Spleen (tissue), 11 donors: Measurements from ENCODE around the gene CD180. TPM values are rescaled to one million over a fixed set of nuclear protein-coding genes. Genes with fewer than 3 reads are reported as not detected.

Experiments
- DNase-seq: peaks from one replicate; pipeline ENCODE4 v3.0.0-alpha.2; 2020
- H3K27ac ChIP-seq, 8 donors: fragments of 200-600 bp; sonication (generic) in 7 of 8; 1 replicate in 4 of 8; 2 replicates in 4 of 8; pipeline versions ENCODE4 v1.5.0 to v1.8.0; 2016 to 2021; ENCODE audit warnings: inconsistent platforms in 4 of 8, mild to moderate bottlenecking in 4 of 8, moderate library complexity in 1 of 8
- H3K27me3 ChIP-seq, 7 donors: fragments of 200-600 bp; sonication (generic) in 6 of 7; replicated peaks in 1 of 7; 1 replicate in 4 of 7; 2 replicates in 3 of 7; pipeline versions ENCODE4 v1.5.0 to v1.8.0; 2016 to 2021; ENCODE audit warnings: inconsistent platforms in 3 of 7, mild to moderate bottlenecking in 1 of 7
- H3K36me3 ChIP-seq, 6 donors: fragments of 200-600 bp; sonication (generic) in 5 of 6; 1 replicate in 4 of 6; 2 replicates in 2 of 6; pipeline versions ENCODE4 v1.5.0 to v1.8.0; 2016 to 2021; ENCODE audit warnings: inconsistent platforms in 2 of 6
- H3K4me1 ChIP-seq, 6 donors: fragments of 200-600 bp; sonication (generic) in 5 of 6; 1 replicate in 3 of 6; 2 replicates in 3 of 6; pipeline versions ENCODE4 v1.5.0 to v1.8.0; 2016 to 2021; ENCODE audit warnings: inconsistent platforms in 3 of 6
- H3K4me3 ChIP-seq, 8 donors: fragments of 200-600 bp; sonication (generic) in 7 of 8; 1 replicate in 4 of 8; 2 replicates in 4 of 8; pipeline versions ENCODE4 v1.5.0 to v1.8.0; 2016 to 2021; ENCODE audit warnings: inconsistent platforms in 4 of 8, mild to moderate bottlenecking in 4 of 8, moderate library complexity in 2 of 8
- H3K9me3 ChIP-seq, 8 donors: fragments of 200-600 bp; sonication (generic) in 7 of 8; 1 replicate in 4 of 8; 2 replicates in 4 of 8; pipeline versions ENCODE4 v1.5.0 to v1.8.0; 2016 to 2021; ENCODE audit warnings: inconsistent platforms in 4 of 8
- POLR2A ChIP-seq, 3 donors: fragments of 450-650 bp; IDR thresholded peaks; one replicate each; pipeline ENCODE4 v1.5.1; 2017; ENCODE audit warnings: antibody characterized with exemption in 3 of 3, mild to moderate bottlenecking in 1 of 3
- POLR2AphosphoS5 ChIP-seq, 3 donors: sonication (generic); formaldehyde crosslinking; IDR thresholded peaks; one replicate each; pipeline ENCODE4 v1.5.1; 2017; ENCODE audit warnings: antibody characterized with exemption in 3 of 3
- WGBS, 5 donors: extraction: QIAGEN DNeasy Blood & Tissue Kit in 3 of 5; methylation state at CpG; one replicate each; pipeline versions ENCODE4 v1.1.5 to v1.1.7; 2013 to 2018; 5-methylcytosine and 5-hydroxymethylcytosine counted together
- intact Hi-C: fragments of 100-400 bp; cut with DNase I; formaldehyde crosslinking; loops from one replicate; pipeline ENCODE4 v1.15.0; 2023; ENCODE audit warnings: low total_unique reads
- polyA plus RNA-seq, 3 donors: library from polyadenylated mRNA; stranded (reverse); fragments of 200-250 nt; gene quantifications; one replicate each; pipeline ENCODE4 v1.2.1, GENCODE V29; 2013
- total RNA-seq, 7 donors: library from RNA; depleted of rRNA in 3 of 7; stranded (reverse); fragments of >200 nt in 3 of 7; fragmentation: NEBNext Ultra II Directional in 4 of 7; extraction: Animal tissue kit (Norgen Biotek cat#: 25700) in 4 of 7; gene quantifications; one replicate each; pipeline versions ENCODE4 v1.1.0 to v1.2.1, GENCODE V29; 2016 to 2021
- TF ChIP-seq, protein P1 (sequence below), 11 experiments: fragments of 200-600 bp in 7 of 11; fragments of 450-650 bp in 4 of 11; sonication (generic) in 4 of 11; IDR thresholded peaks in 8 of 11; conservative IDR thresholded peaks in 3 of 11; 1 replicate in 7 of 11; 2 replicates in 4 of 11; pipeline versions ENCODE4 v1.4.0 to v1.8.0; 2016 to 2021; ENCODE audit warnings: antibody characterized with exemption in 11 of 11, inconsistent platforms in 4 of 11, mild to moderate bottlenecking in 1 of 11
- donor health status: healthy with polysubstance abuse.
- donor health status: DM: no; HTN: no; CAD: no; lungs with moderate emphysema.
- donor health status: DM: no; HTN: no; CAD: no.
- donor health status: Bipolar disorder and iron deficiency.
- donor health status: healthy.
- donor health status: DM: no; HTN: no; CAD: no.
- donor health status: DM: yes; HTN: yes; CAD: no.

Gene CD180
- total and polyA plus RNA-seq, 10 donors: 11.6 to 39.2 (median 25.0) TPM

- Histone ChIP-seq H3K9me3 (peaks cover 0 to 5% (median under 1%) of the 10 kb centered on the region in 8 donors), H3K4me1 (peaks cover 23 to 83% (median 51%) of the 10 kb centered on the region in 6 donors), H3K27ac (no peak overlapping the region), H3K27me3 (no peaks in the 10 kb centered on the region), H3K4me3 (no peak overlapping the region), H3K36me3 (peaks cover 0 to 56% (median 10%) of the 10 kb centered on the region in 6 donors)
- no peak for TF ChIP-seq POLR2AphosphoS5 (IDR thresholded peaks at IDR 0.05)
- TF ChIP-seq, protein P1, sequence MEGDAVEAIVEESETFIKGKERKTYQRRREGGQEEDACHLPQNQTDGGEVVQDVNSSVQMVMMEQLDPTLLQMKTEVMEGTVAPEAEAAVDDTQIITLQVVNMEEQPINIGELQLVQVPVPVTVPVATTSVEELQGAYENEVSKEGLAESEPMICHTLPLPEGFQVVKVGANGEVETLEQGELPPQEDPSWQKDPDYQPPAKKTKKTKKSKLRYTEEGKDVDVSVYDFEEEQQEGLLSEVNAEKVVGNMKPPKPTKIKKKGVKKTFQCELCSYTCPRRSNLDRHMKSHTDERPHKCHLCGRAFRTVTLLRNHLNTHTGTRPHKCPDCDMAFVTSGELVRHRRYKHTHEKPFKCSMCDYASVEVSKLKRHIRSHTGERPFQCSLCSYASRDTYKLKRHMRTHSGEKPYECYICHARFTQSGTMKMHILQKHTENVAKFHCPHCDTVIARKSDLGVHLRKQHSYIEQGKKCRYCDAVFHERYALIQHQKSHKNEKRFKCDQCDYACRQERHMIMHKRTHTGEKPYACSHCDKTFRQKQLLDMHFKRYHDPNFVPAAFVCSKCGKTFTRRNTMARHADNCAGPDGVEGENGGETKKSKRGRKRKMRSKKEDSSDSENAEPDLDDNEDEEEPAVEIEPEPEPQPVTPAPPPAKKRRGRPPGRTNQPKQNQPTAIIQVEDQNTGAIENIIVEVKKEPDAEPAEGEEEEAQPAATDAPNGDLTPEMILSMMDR (IDR thresholded peaks at IDR 0.05 in 8 of 11, conservative IDR thresholded peaks at IDR 0.05 in 3 of 11): no peak
- no peak for TF ChIP-seq POLR2A (IDR thresholded peaks at IDR 0.05)
- no peak for DNase-seq
- 96 to 100% (median 98%) methylated on average over 3 of the region's 3 CpGs for WGBS, 5 donors
- intact Hi-C loops: no loop called here
Observed at GRCh38 chr5:67183859-67184258, 12.7 kb downstream of the CD180 start.

GRCh38 chr5:67182301-67182790 is 14.3 kb downstream of the CD180 start:
- peak; percentile 73 for DNase-seq
- H3K4me3 ChIP-seq: no peak overlapping the region
- H3K27me3 ChIP-seq: no peaks in the 10 kb centered on the region
- peak in 2 of 3 donors; percentile 58 to 60 for TF ChIP-seq POLR2AphosphoS5 (IDR thresholded peaks at IDR 0.05)
- no peak for TF ChIP-seq POLR2A (IDR thresholded peaks at IDR 0.05)
- TF ChIP-seq, protein P1 (IDR thresholded peaks at IDR 0.05 in 8 of 11, conservative IDR thresholded peaks at IDR 0.05 in 3 of 11): no peak
- peaks cover 2 to 20% (median 14%) of the 10 kb centered on the region in 8 donors for H3K9me3 ChIP-seq
- intact Hi-C loops: no loop called here
- H3K4me1 ChIP-seq: peaks cover 11 to 80% (median 37%) of the 10 kb centered on the region in 6 donors
- peaks cover 0 to 71% (median 10%) of the 10 kb centered on the region in 6 donors for H3K36me3 ChIP-seq
- WGBS, 5 donors: 18 to 58% (median 41%) methylated on average over 3 to 6 of the region's 6 CpGs
- H3K27ac ChIP-seq: peak overlapping the region in 7 of 8 donors; percentile 3 to 78 (median 67)

GRCh38 chr5:67181648-67182221 is 14.9 kb downstream of the CD180 start:
- WGBS, 5 donors: 43 to 55% (median 51%) methylated on average over 5 of the region's 5 CpGs
- H3K4me3 ChIP-seq: no peak overlapping the region
- no peaks in the 10 kb centered on the region for H3K27me3 ChIP-seq
- TF ChIP-seq POLR2AphosphoS5 (IDR thresholded peaks at IDR 0.05) (peak in 1 of 3 donors; percentile 54), POLR2A (IDR thresholded peaks at IDR 0.05) (no peak)
- TF ChIP-seq, protein P1 (IDR thresholded peaks at IDR 0.05 in 8 of 11, conservative IDR thresholded peaks at IDR 0.05 in 3 of 11): no peak
- no peak for DNase-seq
- peaks cover 0 to 77% (median 10%) of the 10 kb centered on the region in 6 donors for H3K36me3 ChIP-seq
- H3K27ac ChIP-seq: peak overlapping the region in 7 of 8 donors; percentile 3 to 78 (median 67)
- peaks cover 6 to 74% (median 31%) of the 10 kb centered on the region in 6 donors for H3K4me1 ChIP-seq
- intact Hi-C loops: no loop called here
- H3K9me3 ChIP-seq: peaks cover 5 to 26% (median 21%) of the 10 kb centered on the region in 8 donors

GRCh38 chr5:67179697-67180361 is 16.8 kb downstream of the CD180 start:
- no peak for DNase-seq
- Histone ChIP-seq H3K27me3 (no peaks in the 10 kb centered on the region), H3K36me3 (peaks cover 0 to 87% (median 10%) of the 10 kb centered on the region in 6 donors), H3K9me3 (peaks cover 5 to 39% (median 30%) of the 10 kb centered on the region in 8 donors), H3K4me1 (peaks cover 6 to 58% (median 23%) of the 10 kb centered on the region in 6 donors), H3K4me3 (no peak overlapping the region), H3K27ac (peak overlapping the region in 2 of 8 donors; percentile 27 to 58)
- WGBS, 5 donors: 92 to 94% (median 93%) methylated on average over 5 of the region's 5 CpGs
- intact Hi-C loops: no loop called here
- TF ChIP-seq, protein P1 (IDR thresholded peaks at IDR 0.05 in 8 of 11, conservative IDR thresholded peaks at IDR 0.05 in 3 of 11): no peak
- no peak for TF ChIP-seq POLR2AphosphoS5 (IDR thresholded peaks at IDR 0.05)
- TF ChIP-seq POLR2A (IDR thresholded peaks at IDR 0.05): no peak
